Measurements from ENCODE around the gene CDCA7. TPM values are rescaled to one million over a fixed set of nuclear protein-coding genes. Genes with fewer than 3 reads are reported as not detected.

CDCA7 gene
- total RNA-seq, 1 donor from 2014 or later, result 34.7 TPM

DNA sequence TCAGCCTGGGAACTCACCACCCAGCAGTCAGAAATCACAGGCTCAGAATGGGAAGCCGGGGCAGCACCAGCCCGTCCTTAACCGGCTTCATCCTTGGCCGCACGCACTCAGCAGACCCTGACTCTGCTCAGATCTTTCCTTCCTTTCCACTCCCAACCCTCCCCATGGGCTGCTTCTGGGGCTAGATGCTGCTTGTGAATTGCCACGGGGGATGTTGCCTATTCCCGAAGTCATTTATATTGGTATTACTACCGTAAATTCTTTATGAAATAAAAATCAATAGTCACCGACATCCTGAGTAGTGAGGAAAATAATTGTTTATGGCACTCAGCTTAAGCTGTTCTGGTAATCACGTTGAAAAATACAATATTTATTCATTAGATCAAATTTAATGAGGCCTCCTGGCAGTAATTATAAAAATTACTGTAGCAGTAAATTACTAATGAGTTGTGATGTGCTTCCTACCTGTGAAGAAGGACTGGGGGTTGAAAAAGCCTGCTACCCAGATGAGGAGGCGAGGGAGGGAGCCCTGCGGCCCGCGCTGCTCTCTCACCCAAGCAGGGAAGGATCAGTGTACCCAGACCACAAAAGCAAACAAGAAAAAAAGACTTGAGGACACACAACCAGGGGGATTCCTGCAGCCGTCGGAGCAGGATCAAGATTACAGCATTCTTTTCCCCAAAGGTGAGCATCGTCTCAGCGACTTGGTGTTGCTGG is 31.5 kb downstream of the CDCA7 start:
- no peak for DNase-seq (ENCODE audit: low read depth)
- TF ChIP-seq, protein P1, sequence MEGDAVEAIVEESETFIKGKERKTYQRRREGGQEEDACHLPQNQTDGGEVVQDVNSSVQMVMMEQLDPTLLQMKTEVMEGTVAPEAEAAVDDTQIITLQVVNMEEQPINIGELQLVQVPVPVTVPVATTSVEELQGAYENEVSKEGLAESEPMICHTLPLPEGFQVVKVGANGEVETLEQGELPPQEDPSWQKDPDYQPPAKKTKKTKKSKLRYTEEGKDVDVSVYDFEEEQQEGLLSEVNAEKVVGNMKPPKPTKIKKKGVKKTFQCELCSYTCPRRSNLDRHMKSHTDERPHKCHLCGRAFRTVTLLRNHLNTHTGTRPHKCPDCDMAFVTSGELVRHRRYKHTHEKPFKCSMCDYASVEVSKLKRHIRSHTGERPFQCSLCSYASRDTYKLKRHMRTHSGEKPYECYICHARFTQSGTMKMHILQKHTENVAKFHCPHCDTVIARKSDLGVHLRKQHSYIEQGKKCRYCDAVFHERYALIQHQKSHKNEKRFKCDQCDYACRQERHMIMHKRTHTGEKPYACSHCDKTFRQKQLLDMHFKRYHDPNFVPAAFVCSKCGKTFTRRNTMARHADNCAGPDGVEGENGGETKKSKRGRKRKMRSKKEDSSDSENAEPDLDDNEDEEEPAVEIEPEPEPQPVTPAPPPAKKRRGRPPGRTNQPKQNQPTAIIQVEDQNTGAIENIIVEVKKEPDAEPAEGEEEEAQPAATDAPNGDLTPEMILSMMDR (conservative IDR thresholded peaks at IDR 0.05; ENCODE audit: low read depth, low read length), result no peak
- no peak overlapping the region for H3K4me3 ChIP-seq (ENCODE audit: low read depth, low read length)

DNA sequence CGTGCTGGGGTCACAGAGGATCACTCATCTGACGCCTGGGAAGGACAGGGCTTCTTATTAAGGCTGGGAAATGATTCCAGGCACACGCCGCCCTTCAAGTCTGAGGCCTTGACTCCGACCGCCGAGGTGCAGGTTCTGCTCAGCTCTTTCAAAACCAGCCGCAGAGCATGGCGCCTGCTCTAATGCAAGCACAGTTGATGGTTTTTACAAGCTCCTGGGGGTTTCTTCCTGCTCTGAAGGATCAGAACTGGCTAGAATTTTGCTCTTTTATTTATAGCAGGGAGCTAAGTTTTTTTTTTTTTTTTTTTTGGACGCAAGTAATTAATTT is 32.0 kb downstream of the CDCA7 start:
- no peak for DNase-seq (ENCODE audit: low read depth)
- H3K4me3 ChIP-seq (ENCODE audit: low read depth, low read length), result no peak overlapping the region
- TF ChIP-seq, protein P1 (conservative IDR thresholded peaks at IDR 0.05; ENCODE audit: low read depth, low read length), result no peak

DNA sequence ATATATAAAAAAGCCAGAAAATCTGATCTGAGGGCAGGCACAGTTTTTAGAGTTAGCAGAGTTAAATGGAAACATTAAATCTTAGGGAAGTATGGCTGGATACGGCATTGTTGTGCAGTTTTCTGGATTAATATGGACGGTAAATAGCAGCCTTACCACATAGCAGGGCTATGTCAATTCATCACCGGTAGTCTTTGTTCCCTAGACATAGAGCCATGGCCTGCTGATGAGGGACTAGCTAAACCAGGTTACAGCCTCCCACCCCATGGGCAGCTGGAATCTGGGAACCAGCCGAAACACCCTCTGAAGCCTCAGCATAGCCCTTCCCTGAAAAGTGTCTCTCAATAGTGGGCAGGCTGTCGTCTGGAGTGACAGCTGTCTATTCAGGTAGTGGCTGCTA is 32.4 kb downstream of the CDCA7 start:
- TF ChIP-seq, protein P1 (conservative IDR thresholded peaks at IDR 0.05; ENCODE audit: low read depth, low read length), result no peak
- H3K4me3 ChIP-seq (ENCODE audit: low read depth, low read length), result no peak overlapping the region
- DNase-seq (ENCODE audit: low read depth), result no peak

DNA sequence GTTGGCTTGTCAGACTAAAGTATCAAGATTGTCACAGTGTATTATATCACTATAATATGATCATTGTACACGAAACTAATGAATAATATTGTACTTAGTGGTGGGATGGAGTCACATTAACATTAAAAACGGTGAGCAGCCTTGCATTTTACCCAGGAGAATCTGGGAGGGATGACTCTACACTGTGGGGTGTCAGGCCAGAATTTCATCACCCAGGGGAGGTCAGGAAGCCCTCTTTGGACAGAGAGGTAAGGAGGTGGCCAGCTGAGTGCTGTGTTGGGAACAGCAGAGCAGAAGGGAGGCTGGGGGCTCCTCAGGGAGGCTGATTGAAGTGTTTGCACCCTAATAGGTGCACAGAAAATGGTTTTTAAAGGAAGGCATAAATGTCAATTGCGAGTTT is 33.0 kb downstream of the CDCA7 start:
- no peak for DNase-seq (ENCODE audit: low read depth)
- TF ChIP-seq, protein P1 (conservative IDR thresholded peaks at IDR 0.05; ENCODE audit: low read depth, low read length), result no peak

DNA sequence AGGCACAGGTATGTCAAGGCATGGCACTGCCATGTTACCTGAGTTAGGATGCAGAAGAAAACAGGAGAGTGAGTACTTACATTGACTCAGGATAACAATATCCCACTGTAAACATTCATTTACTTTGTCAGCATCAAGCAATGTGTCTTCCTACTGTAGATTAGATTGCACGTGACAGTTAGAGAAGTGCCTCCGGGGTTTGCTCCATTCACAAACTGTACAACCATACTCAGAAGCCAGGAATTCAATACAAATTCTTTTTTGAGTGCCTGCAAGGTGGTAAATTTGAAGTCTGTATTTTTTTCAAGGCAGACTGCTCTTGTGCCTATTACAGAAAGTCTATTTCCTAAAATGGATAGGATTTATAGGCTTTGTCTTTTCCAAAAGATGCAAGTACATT is 34.1 kb downstream of the CDCA7 start:
- no peak overlapping the region for H3K4me3 ChIP-seq (ENCODE audit: low read depth, low read length)
- no peak for DNase-seq (ENCODE audit: low read depth)
- TF ChIP-seq, protein P1 (conservative IDR thresholded peaks at IDR 0.05; ENCODE audit: low read depth, low read length), result no peak

More for the DNA sequence above, 33.0 kb downstream of the CDCA7 start:
- no peak overlapping the region for H3K4me3 ChIP-seq (ENCODE audit: low read depth, low read length)

DNA sequence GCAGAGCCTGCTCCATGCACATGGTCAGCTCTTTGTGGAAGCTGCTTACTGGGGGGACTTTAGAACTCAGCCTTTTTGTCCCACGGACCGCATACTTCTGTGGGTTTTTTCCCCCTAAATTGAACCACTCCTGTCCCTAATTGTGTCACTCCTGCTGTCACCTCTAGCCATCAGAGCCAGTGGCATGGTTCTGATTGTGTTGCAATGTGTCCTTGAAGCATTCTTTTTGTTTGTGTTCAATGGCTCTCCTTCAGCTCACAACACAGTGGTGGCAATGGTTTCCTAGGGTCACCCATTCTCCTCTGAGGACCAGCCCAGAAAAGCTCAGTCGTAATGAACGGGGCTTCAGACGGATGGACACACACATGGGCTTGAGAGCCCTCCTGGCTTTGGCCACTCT is 35.4 kb downstream of the CDCA7 start:
- no peak for DNase-seq (ENCODE audit: low read depth)
- H3K4me3 ChIP-seq (ENCODE audit: low read depth, low read length), result no peak overlapping the region

More for the DNA sequence above, 35.4 kb downstream of the CDCA7 start:
- TF ChIP-seq, protein P1 (conservative IDR thresholded peaks at IDR 0.05; ENCODE audit: low read depth, low read length), result no peak

Data from epithelial cell of proximal tubule (primary cell).